ENCODE data around the gene SEC24B. TPM values are rescaled to one million over a fixed set of nuclear protein-coding genes. Genes with fewer than 3 reads are reported as not detected.

Gene SEC24B
- total and polyA plus RNA-seq, 4 donors: 12.2 to 38.2 (median 16.3) TPM

DNA sequence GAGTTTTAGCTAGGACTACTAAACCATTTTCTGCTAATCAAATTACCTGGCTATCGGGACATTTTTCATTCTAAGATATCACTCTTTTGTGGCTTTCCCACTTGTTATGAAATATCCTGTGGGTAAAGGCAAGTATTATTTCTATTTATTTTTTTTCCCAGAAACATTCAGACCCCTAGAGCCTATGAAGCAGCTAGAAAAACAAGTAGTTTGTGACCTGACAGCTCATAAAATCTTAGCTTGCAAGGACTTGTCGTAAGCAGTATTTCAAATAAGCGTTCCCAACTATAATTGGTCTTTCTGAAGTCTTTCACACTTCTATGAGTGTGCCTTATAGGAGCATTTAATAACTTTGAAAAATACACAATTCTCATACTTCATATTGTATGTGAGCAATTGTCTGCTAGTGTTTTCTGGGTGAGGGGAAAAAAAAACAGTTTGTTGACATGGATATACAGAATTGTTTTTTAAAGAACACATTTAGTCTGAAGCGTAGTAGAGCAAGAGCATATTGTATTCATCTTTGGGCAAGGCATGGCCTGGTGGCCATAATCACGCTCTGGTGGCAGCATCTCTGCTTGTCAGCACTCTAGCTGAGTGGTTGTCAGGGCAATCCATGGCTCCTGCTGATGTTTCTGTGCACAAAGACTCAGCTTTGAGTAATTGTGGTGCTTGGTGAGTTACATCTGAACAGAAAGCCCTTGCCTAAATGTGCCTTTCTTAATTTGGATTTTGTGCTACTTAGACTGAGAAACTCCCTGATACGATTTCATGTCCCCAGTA is 129.0 kb downstream of the SEC24B start:
- WGBS: 97% methylated on average over 6 of the region's 6 CpGs
- Histone ChIP-seq H3K4me3 (ENCODE audit: low read depth in 1 of 3, low read length in 3 of 3) (no peak overlapping the region), H3K27me3 (ENCODE audit: control insufficient read depth in 4 of 4, insufficient read depth in 4 of 4, low read length in 3 of 4) (no peaks in the 10 kb centered on the region), H3K9me3 (ENCODE audit: control insufficient read depth in 4 of 4, low read length in 3 of 4) (peaks cover 0 to under 1% (median 0%) of the 10 kb centered on the region in 4 donors), H3K9ac (ENCODE audit: low read depth in 1 of 2, low read length in 2 of 2) (no peak overlapping the region), H3K4me1 (ENCODE audit: control insufficient read depth in 4 of 4, insufficient read depth in 4 of 4, low read length in 3 of 4) (peaks cover 5 to 20% (median 14%) of the 10 kb centered on the region in 4 donors), H3K36me3 (ENCODE audit: control insufficient read depth in 4 of 4, insufficient read depth in 3 of 4, low read depth in 1 of 4, low read length in 3 of 4) (no peaks in the 10 kb centered on the region), H3K27ac (ENCODE audit: low read depth in 1 of 2, low read length in 2 of 2) (no peak overlapping the region)
- no peak for DNase-seq (ENCODE audit: low spot score)
- TF ChIP-seq REST (IDR thresholded peaks at IDR 0.05) (no peak), CTCF (IDR thresholded peaks at IDR 0.05; ENCODE audit: low read depth, low read length, missing input control) (no peak), JUND (IDR thresholded peaks at IDR 0.05) (no peak), RAD21 (IDR thresholded peaks at IDR 0.05) (no peak), HNF4A (conservative IDR thresholded peaks at IDR 0.05) (no peak), TAF1 (conservative IDR thresholded peaks at IDR 0.05) (no peak), MAX (IDR thresholded peaks at IDR 0.05) (no peak), NR2F2 (IDR thresholded peaks at IDR 0.05) (no peak), EGR1 (IDR thresholded peaks at IDR 0.05; ENCODE audit: low read depth in 2 of 2) (no peak), GABPA (IDR thresholded peaks at IDR 0.05 in 1 of 2, conservative IDR thresholded peaks at IDR 0.05 in 1 of 2) (no peak), FOXA2 (IDR thresholded peaks at IDR 0.05) (no peak), RXRA (IDR thresholded peaks at IDR 0.05) (no peak), HNF4G (IDR thresholded peaks at IDR 0.05) (no peak), FOXA1 (IDR thresholded peaks at IDR 0.05) (no peak), SP1 (IDR thresholded peaks at IDR 0.05) (no peak), YY1 (IDR thresholded peaks at IDR 0.05) (no peak)
- TF ChIP-seq, protein P1, sequence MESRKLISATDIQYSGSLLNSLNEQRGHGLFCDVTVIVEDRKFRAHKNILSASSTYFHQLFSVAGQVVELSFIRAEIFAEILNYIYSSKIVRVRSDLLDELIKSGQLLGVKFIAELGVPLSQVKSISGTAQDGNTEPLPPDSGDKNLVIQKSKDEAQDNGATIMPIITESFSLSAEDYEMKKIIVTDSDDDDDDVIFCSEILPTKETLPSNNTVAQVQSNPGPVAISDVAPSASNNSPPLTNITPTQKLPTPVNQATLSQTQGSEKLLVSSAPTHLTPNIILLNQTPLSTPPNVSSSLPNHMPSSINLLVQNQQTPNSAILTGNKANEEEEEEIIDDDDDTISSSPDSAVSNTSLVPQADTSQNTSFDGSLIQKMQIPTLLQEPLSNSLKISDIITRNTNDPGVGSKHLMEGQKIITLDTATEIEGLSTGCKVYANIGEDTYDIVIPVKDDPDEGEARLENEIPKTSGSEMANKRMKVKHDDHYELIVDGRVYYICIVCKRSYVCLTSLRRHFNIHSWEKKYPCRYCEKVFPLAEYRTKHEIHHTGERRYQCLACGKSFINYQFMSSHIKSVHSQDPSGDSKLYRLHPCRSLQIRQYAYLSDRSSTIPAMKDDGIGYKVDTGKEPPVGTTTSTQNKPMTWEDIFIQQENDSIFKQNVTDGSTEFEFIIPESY (IDR thresholded peaks at IDR 0.05): no peak

Data from liver (tissue), 9 donors.